T-helper 22 cell (primary cell): ENCODE results near the gene OSCP1.

Experiments
- DNase-seq: peaks from one replicate; pipeline ENCODE4 v3.0.0-alpha.2; 2020; ENCODE audit warnings: low read depth

OSCP1 gene

GRCh38 chr1:36382669-36383068 is 67.6 kb downstream of the OSCP1 start:
- DNase-seq, result no peak

GRCh38 chr1:36382231-36382630 is 68.0 kb downstream of the OSCP1 start:
- DNase-seq, result no peak

GRCh38 chr1:36381405-36381804 is 68.8 kb downstream of the OSCP1 start:
- DNase-seq, result no peak

GRCh38 chr1:36380782-36381181 is 69.5 kb downstream of the OSCP1 start:
- DNase-seq, result no peak

GRCh38 chr1:36380143-36380619 is 70.1 kb downstream of the OSCP1 start:
- no peak for DNase-seq

- no peak for DNase-seq
These were observed 72.3 kb downstream of the OSCP1 start for GRCh38 chr1:36377791-36378492.

- DNase-seq, result no peak
These were observed 77.6 kb downstream of the OSCP1 start for GRCh38 chr1:36372617-36373016.

GRCh38 chr1:36369061-36369861 is 81.0 kb downstream of the OSCP1 start:
- peak; percentile 51 for DNase-seq
